Peyer's patch (tissue), 4 donors: Measurements from ENCODE around the gene WSB1.

ENCODE experiments used
- CTCF ChIP-seq, 6 experiments: fragments of 450-650 bp in 4 of 6; fragments of 200-600 bp in 2 of 6; sonication (generic) in 1 of 6; IDR thresholded peaks; one replicate each; pipeline ENCODE4 v1.5.1; 2017 to 2019; ENCODE audit warnings: antibody characterized with exemption in 6 of 6, mild to moderate bottlenecking in 3 of 6, moderate library complexity in 1 of 6
- POLR2A ChIP-seq, 2 donors: fragments of 450-650 bp; IDR thresholded peaks; one replicate each; pipeline ENCODE4 v1.5.1; 2017; ENCODE audit warnings: antibody characterized with exemption in 2 of 2, mild to moderate bottlenecking in 2 of 2, moderate library complexity in 2 of 2

GRCh38 chr17:27289856-27290255, 4.1 kb upstream of the WSB1 start:
- no peak for TF ChIP-seq CTCF (IDR thresholded peaks at IDR 0.05)
- no peak for TF ChIP-seq POLR2A (IDR thresholded peaks at IDR 0.05)
